Panc1 (cell line): ENCODE measurements around the gene GATAD2B. TPM values are rescaled to one million over a fixed set of nuclear protein-coding genes. Genes with fewer than 3 reads are reported as not detected.

ENCODE experiments used
- ATAC-seq: fragments of 200-7000 bp; cut with Tn5 transposase; 2 replicates; pipeline ENCODE4 v1.9.1; 2020; ENCODE audit warnings: mild to moderate bottlenecking, moderate library complexity
- BruUV-seq: library from RNA; stranded (reverse); fragments of 400-500 nt; replicated peaks from 2 replicates; lab custom pipeline; 2021; lab: Mats Ljungman, UMichigan
- CTCF ChIA-PET: fragments of 300-600 bp; sonication (Branson Sonifier 250); formaldehyde crosslinking; loops from one replicate; lab custom pipeline; 2022; ENCODE audit warnings: antibody characterized with exemption; lab: Charles Lee
- POLR2A ChIA-PET: fragments of 300-600 bp; sonication (Branson Sonifier 250); formaldehyde crosslinking; loops from one replicate; lab custom pipeline; 2022; ENCODE audit warnings: antibody characterized with exemption; lab: Charles Lee
- DNase-seq: peaks from one replicate; pipeline ENCODE4 v3.0.0-alpha.2; 2010; ENCODE audit warnings: low read depth, low spot score
- H3K27ac ChIP-seq: 2 replicates; pipeline ENCODE4 v1.5.1; 2011; ENCODE audit warnings: mild to moderate bottlenecking, low read length, inconsistent platforms
- H3K27me3 ChIP-seq: fragments of 200-500 bp; sonication (Bioruptor generic); 2 replicates; pipeline ENCODE4 v1.6.0; 2014; ENCODE audit warnings: low read length, inconsistent platforms; ENCODE audit not compliant: control insufficient read depth, insufficient read depth
- H3K36me3 ChIP-seq: fragments of 200-500 bp; sonication (Bioruptor generic); 2 replicates; pipeline ENCODE4 v1.5.1; 2014; ENCODE audit warnings: inconsistent platforms, mild to moderate bottlenecking, low read length, moderate library complexity; ENCODE audit not compliant: control insufficient read depth, insufficient read depth
- H3K4me1 ChIP-seq: 2 replicates; pipeline ENCODE4 v1.5.1; 2011; ENCODE audit warnings: inconsistent platforms, mild to moderate bottlenecking, low read length, moderate library complexity; ENCODE audit not compliant: control insufficient read depth, insufficient read depth
- H3K4me3 ChIP-seq, 2 experiments: 2 replicates each; pipeline ENCODE4 v1.5.1; 2011 to 2012; ENCODE audit warnings: low read depth in 2 of 2, low read length in 2 of 2, mild to moderate bottlenecking in 2 of 2, inconsistent platforms in 1 of 2, moderate library complexity in 1 of 2
- H3K9me3 ChIP-seq: fragments of 200-500 bp; sonication (Bioruptor generic); 2 replicates; pipeline ENCODE4 v1.5.1; 2014; ENCODE audit warnings: low read depth, mild to moderate bottlenecking, inconsistent platforms, low read length, moderate library complexity; ENCODE audit not compliant: control insufficient read depth, insufficient read depth
- CTCF ChIP-seq: fragments of 450-650 bp; IDR thresholded peaks from 2 replicates; pipeline ENCODE4 v1.5.1; 2017; ENCODE audit warnings: mild to moderate bottlenecking
- POLR2AphosphoS5 ChIP-seq: IDR thresholded peaks from 2 replicates; pipeline ENCODE4 v1.6.1; 2012; ENCODE audit warnings: mild to moderate bottlenecking, low read depth, low read length, moderate library complexity
- SIN3A ChIP-seq: IDR thresholded peaks from 2 replicates; pipeline ENCODE4 v1.6.1; 2012; ENCODE audit warnings: low read depth, mild to moderate bottlenecking, low read length, moderate library complexity, borderline replicate concordance; ENCODE audit not compliant: insufficient read depth
- TCF7L2 ChIP-seq: IDR thresholded peaks from 2 replicates; pipeline ENCODE4 v1.6.1; 2011; ENCODE audit warnings: mild to moderate bottlenecking, low read depth, low read length, inconsistent platforms
- in situ Hi-C: cut with HindIII; loops from 2 replicates; pipeline ENCODE4 v1.10.0; 2016; ENCODE audit warnings: low sequenced_read_pairs, low pct_unique_long_range_greater_than_20kb
- intact Hi-C: fragments of 100-400 bp; cut with micrococcal nuclease; formaldehyde crosslinking; loops from one replicate; pipeline ENCODE4 v1.10.0; 2022; ENCODE audit not compliant: unreplicated experiment
- total RNA-seq: library from RNA; stranded (reverse); gene quantifications from one replicate; pipeline ENCODE4 v1.2.1, GENCODE V29; 2021; ENCODE audit not compliant: unreplicated experiment
- TF ChIP-seq, protein P1 (sequence below), 2 experiments: IDR thresholded peaks; 2 replicates each; pipeline ENCODE4 v1.6.1; 2011 to 2012; ENCODE audit warnings: low read depth in 2 of 2, control low read depth in 1 of 2, low read length in 1 of 2, mild to moderate bottlenecking in 1 of 2, moderate library complexity in 1 of 2; ENCODE audit not compliant: insufficient read depth in 1 of 2

Gene GATAD2B
- total RNA-seq, 1 experiment from 2014 or later, result 47.2 TPM

GRCh38 chr1:153801786-153802697 lies 120.7 kb downstream of the GATAD2B start:
- H3K9me3 ChIP-seq, result no peaks in the 10 kb centered on the region
- CTCF ChIA-PET, result no interaction called here
- H3K27ac ChIP-seq, result no peak overlapping the region
- in situ Hi-C loops, result no loop called here
- no peak for TF ChIP-seq CTCF
- TF ChIP-seq, protein P1, sequence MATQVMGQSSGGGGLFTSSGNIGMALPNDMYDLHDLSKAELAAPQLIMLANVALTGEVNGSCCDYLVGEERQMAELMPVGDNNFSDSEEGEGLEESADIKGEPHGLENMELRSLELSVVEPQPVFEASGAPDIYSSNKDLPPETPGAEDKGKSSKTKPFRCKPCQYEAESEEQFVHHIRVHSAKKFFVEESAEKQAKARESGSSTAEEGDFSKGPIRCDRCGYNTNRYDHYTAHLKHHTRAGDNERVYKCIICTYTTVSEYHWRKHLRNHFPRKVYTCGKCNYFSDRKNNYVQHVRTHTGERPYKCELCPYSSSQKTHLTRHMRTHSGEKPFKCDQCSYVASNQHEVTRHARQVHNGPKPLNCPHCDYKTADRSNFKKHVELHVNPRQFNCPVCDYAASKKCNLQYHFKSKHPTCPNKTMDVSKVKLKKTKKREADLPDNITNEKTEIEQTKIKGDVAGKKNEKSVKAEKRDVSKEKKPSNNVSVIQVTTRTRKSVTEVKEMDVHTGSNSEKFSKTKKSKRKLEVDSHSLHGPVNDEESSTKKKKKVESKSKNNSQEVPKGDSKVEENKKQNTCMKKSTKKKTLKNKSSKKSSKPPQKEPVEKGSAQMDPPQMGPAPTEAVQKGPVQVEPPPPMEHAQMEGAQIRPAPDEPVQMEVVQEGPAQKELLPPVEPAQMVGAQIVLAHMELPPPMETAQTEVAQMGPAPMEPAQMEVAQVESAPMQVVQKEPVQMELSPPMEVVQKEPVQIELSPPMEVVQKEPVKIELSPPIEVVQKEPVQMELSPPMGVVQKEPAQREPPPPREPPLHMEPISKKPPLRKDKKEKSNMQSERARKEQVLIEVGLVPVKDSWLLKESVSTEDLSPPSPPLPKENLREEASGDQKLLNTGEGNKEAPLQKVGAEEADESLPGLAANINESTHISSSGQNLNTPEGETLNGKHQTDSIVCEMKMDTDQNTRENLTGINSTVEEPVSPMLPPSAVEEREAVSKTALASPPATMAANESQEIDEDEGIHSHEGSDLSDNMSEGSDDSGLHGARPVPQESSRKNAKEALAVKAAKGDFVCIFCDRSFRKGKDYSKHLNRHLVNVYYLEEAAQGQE (IDR thresholded peaks at IDR 0.05; ENCODE audit: insufficient read depth in 1 of 2, low read depth in 2 of 2, low read length in 1 of 2), result no peak
- TF ChIP-seq SIN3A, result no peak
- no peak for TF ChIP-seq TCF7L2
- 0 out of 2 replicates have a peak, but pooled peaks cover under 1% of the 10 kb centered on the region for H3K36me3 ChIP-seq
- ATAC-seq, result no peak
- no peaks in the 10 kb centered on the region for H3K27me3 ChIP-seq
- H3K4me1 ChIP-seq, result no peaks in the 10 kb centered on the region
- H3K4me3 ChIP-seq, result no peak overlapping the region
- POLR2A ChIA-PET, result interaction anchor here (0.7 kb wide), 1 partner anchor 176 kb away, joined by 3 read pairs; the partner anchor contains the start of gene JTB
- intact Hi-C loops, result no loop called here
- no TSS peak for BruUV-seq
- DNase-seq, result no peak

- ChIA-PET POLR2A (no interaction called here), CTCF (no interaction called here)
- in situ Hi-C loops, result no loop called here
- Histone ChIP-seq H3K36me3 (no peaks in the 10 kb centered on the region), H3K9me3 (no peaks in the 10 kb centered on the region), H3K4me3 (no peak overlapping the region), H3K27me3 (no peaks in the 10 kb centered on the region), H3K27ac (no peak overlapping the region), H3K4me1 (no peaks in the 10 kb centered on the region)
- BruUV-seq, result no TSS peak
- DNase-seq (no peak), ATAC-seq (no peak)
- intact Hi-C loops, result no loop called here
- TF ChIP-seq TCF7L2 (no peak), SIN3A (no peak), CTCF (no peak), POLR2AphosphoS5 (no peak)
- TF ChIP-seq, protein P1 (IDR thresholded peaks at IDR 0.05; ENCODE audit: insufficient read depth in 1 of 2, low read depth in 2 of 2, low read length in 1 of 2), result no peak
Observed at GRCh38 chr1:153801028-153801625, 121.6 kb downstream of the GATAD2B start.
